BE2C (cell line): ENCODE data around the gene ABHD12B.

Experiments used
- DNase-seq: peaks from one replicate; pipeline ENCODE4 v3.0.0-alpha.2; 2020
- H3K27me3 ChIP-seq: fragments of 250-450 bp; sonication (Bioruptor Pico); 2 replicates; pipeline ENCODE4 v1.5.1; 2020; ENCODE audit warnings: mild to moderate bottlenecking
- H3K36me3 ChIP-seq: fragments of 250-450 bp; sonication (Bioruptor Pico); 2 replicates; pipeline ENCODE4 v1.5.1; 2020; ENCODE audit warnings: mild to moderate bottlenecking
- H3K4me1 ChIP-seq: fragments of 250-450 bp; sonication (Bioruptor Pico); 2 replicates; pipeline ENCODE4 v1.5.1; 2020
- H3K4me3 ChIP-seq: 2 replicates; pipeline ENCODE4 v1.5.1; 2011; ENCODE audit warnings: low read depth, low read length
- H3K9me3 ChIP-seq: fragments of 250-450 bp; sonication (Bioruptor Pico); 2 replicates; pipeline ENCODE4 v1.5.1; 2020
- TF ChIP-seq, protein P1 (sequence below): IDR thresholded peaks from 2 replicates; pipeline ENCODE4 v1.5.1; 2012; ENCODE audit warnings: mild to moderate bottlenecking, low read depth, low read length

Gene ABHD12B

GRCh38 chr14:50946234-50946935 is 74.5 kb downstream of the ABHD12B start:
- Histone ChIP-seq H3K27me3 (no peaks in the 10 kb centered on the region), H3K36me3 (no peaks in the 10 kb centered on the region), H3K4me3 (no peak overlapping the region), H3K4me1 (no peaks in the 10 kb centered on the region), H3K9me3 (no peaks in the 10 kb centered on the region)
- TF ChIP-seq, protein P1, sequence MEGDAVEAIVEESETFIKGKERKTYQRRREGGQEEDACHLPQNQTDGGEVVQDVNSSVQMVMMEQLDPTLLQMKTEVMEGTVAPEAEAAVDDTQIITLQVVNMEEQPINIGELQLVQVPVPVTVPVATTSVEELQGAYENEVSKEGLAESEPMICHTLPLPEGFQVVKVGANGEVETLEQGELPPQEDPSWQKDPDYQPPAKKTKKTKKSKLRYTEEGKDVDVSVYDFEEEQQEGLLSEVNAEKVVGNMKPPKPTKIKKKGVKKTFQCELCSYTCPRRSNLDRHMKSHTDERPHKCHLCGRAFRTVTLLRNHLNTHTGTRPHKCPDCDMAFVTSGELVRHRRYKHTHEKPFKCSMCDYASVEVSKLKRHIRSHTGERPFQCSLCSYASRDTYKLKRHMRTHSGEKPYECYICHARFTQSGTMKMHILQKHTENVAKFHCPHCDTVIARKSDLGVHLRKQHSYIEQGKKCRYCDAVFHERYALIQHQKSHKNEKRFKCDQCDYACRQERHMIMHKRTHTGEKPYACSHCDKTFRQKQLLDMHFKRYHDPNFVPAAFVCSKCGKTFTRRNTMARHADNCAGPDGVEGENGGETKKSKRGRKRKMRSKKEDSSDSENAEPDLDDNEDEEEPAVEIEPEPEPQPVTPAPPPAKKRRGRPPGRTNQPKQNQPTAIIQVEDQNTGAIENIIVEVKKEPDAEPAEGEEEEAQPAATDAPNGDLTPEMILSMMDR = no peak
- no peak for DNase-seq

- H3K4me1 ChIP-seq = no peaks in the 10 kb centered on the region
- TF ChIP-seq, protein P1 = no peak
- H3K4me3 ChIP-seq = no peak overlapping the region
- DNase-seq = no peak
- no peaks in the 10 kb centered on the region for H3K27me3 ChIP-seq
- H3K36me3 ChIP-seq = no peaks in the 10 kb centered on the region
- no peaks in the 10 kb centered on the region for H3K9me3 ChIP-seq
These were observed 75.6 kb downstream of the ABHD12B start for GRCh38 chr14:50947446-50947845.

DNA sequence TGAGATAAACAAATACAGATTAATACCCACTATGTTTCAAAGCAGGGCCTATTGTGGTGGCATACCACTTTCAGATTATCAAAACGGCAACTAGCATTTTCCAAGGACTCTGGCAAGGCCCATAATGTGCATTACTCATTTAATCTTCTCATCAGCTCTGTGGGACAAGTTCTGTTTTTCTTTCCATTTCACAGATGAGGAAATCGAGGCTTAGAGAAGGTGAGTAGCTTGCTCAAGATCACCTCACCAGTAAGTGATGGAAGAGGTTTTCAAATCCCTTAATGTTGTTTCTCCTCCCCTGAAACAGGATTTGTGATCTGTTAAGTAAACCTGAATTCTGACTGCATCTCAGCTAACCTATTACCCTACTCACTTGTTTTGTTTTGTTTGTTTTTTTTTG is 76.4 kb downstream of the ABHD12B start:
- DNase-seq = no peak
- no peaks in the 10 kb centered on the region for H3K27me3 ChIP-seq
- H3K9me3 ChIP-seq = no peaks in the 10 kb centered on the region
- TF ChIP-seq, protein P1 = no peak
- no peaks in the 10 kb centered on the region for H3K36me3 ChIP-seq
- no peaks in the 10 kb centered on the region for H3K4me1 ChIP-seq
- H3K4me3 ChIP-seq = no peak overlapping the region

DNA sequence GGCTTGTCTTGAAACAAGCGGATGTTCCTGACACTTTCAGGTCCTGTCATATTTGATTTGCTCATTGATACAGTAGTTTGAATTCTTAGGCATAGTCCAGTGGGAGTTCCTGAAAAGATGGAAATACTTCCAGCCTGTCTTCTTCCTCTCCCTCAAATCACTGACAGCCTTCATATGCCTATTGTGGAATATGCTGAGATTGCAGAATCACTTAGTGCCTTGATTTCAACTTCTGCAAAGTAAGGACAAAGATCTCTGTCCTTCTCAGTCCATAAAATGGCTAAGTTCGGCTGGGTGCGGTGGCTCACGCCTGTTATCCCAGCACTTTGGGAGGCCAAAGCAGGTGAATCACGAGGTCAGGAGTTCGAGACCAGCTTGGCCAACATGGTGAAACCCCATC is 79.2 kb downstream of the ABHD12B start:
- H3K4me1 ChIP-seq = peaks cover 10% of the 10 kb centered on the region

DNA sequence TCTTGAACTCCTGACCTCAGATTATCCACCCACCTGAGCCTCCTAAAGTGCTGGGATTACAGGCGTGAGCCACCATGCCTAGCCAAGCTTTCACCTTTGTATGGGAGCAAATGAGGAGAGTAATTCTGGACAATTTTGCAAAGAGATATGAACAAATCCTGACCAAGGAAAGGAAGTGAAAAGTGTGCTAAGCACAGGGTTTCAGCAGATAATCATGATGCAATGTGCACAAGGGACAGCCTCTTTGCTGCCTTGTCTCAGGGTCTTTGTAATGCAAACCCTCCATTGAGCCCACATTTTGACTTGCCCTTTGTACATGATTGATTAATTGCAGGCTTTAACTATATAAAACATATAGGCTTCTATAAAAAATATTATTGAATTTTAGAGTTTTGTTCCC is 81.6 kb downstream of the ABHD12B start:
- Histone ChIP-seq H3K9me3 (no peaks in the 10 kb centered on the region), H3K27me3 (no peaks in the 10 kb centered on the region), H3K4me3 (no peak overlapping the region), H3K4me1 (peaks cover 10% of the 10 kb centered on the region), H3K36me3 (no peaks in the 10 kb centered on the region)
- TF ChIP-seq, protein P1 = no peak
- DNase-seq = no peak

More for the DNA sequence above, 79.2 kb downstream of the ABHD12B start:
- Histone ChIP-seq H3K36me3 (no peaks in the 10 kb centered on the region), H3K4me3 (no peak overlapping the region), H3K27me3 (no peaks in the 10 kb centered on the region), H3K9me3 (no peaks in the 10 kb centered on the region)
- TF ChIP-seq, protein P1 = no peak
- DNase-seq = no peak
